H1 (cell line): ENCODE measurements around the gene BHLHE23. TPM values are rescaled to one million over a fixed set of nuclear protein-coding genes. Genes with fewer than 3 reads are reported as not detected.

Experiments used
- CTCF ChIA-PET: fragments of 300-600 bp; sonication (Branson Sonifier 250); formaldehyde crosslinking; loops from one replicate; lab custom pipeline; 2021; ENCODE audit not compliant: partially characterized antibody; lab: Charles Lee
- POLR2A ChIA-PET: fragments of 300-600 bp; sonication (Branson Sonifier 250); formaldehyde crosslinking; loops from one replicate; lab custom pipeline; 2021; ENCODE audit warnings: inconsistent platforms; ENCODE audit not compliant: partially characterized antibody; lab: Charles Lee
- DNase-seq, 2 experiments: peaks; one replicate each; pipeline versions ENCODE4 v3.0.0 to v3.0.0-alpha.2; 2010 to 2022; ENCODE audit warnings: low spot score in 2 of 2, low read depth in 1 of 2, mixed read lengths in 1 of 2
- FAIRE-seq: peaks from 2 replicates; lab custom pipeline; 2011; peaks lifted over from hg19 to GRCh38; lab: Jason Lieb, UNC
- H2AFZ ChIP-seq: 2 replicates; pipeline ENCODE4 v1.8.1; 2012; ENCODE audit warnings: low read length, inconsistent platforms
- H2AK5ac ChIP-seq: 2 replicates; pipeline ENCODE4 v1.6.1; 2013; ENCODE audit warnings: low read depth, low read length
- H2BK120ac ChIP-seq: replicated peaks from 2 replicates; pipeline ENCODE3; 2013; ENCODE audit warnings: low read depth, low read length, inconsistent platforms
- H2BK12ac ChIP-seq: 2 replicates; pipeline ENCODE4 v1.6.1; 2013; ENCODE audit warnings: low read depth, low read length
- H2BK15ac ChIP-seq: 2 replicates; pipeline ENCODE4 v1.6.1; 2013; ENCODE audit warnings: low read length
- H2BK20ac ChIP-seq: 2 replicates; pipeline ENCODE4 v1.6.1; 2013; ENCODE audit warnings: low read length
- H2BK5ac ChIP-seq: 2 replicates; pipeline ENCODE4 v1.6.1; 2013; ENCODE audit warnings: low read depth, low read length
- H3K14ac ChIP-seq: 2 replicates; pipeline ENCODE4 v1.6.1; 2013; ENCODE audit warnings: inconsistent platforms; ENCODE audit not compliant: insufficient read length
- H3K18ac ChIP-seq: 2 replicates; pipeline ENCODE4 v1.6.1; 2013; ENCODE audit warnings: low read length; ENCODE audit errors: extremely low read depth
- H3K23ac ChIP-seq: 2 replicates; pipeline ENCODE4 v1.6.1; 2013; ENCODE audit warnings: inconsistent platforms; ENCODE audit not compliant: insufficient read length
- H3K23me2 ChIP-seq: 2 replicates; pipeline ENCODE4 v1.6.1; 2013; ENCODE audit warnings: low read depth, low read length
- H3K27ac ChIP-seq: 2 replicates; pipeline ENCODE4 v1.6.1; 2011; ENCODE audit warnings: low read depth, low read length, inconsistent platforms
- H3K27me3 ChIP-seq, 4 experiments: replicated peaks in 1 of 4; 1 replicate in 1 of 4; 2 replicates in 3 of 4; pipeline versions ENCODE4 v1.6.1 to v1.8.1; 2011 to 2013; ENCODE audit warnings: low read length in 3 of 4, mild to moderate bottlenecking in 3 of 4, inconsistent platforms in 2 of 4, mixed read lengths in 2 of 4, moderate library complexity in 1 of 4; ENCODE audit not compliant: control insufficient read depth in 3 of 4, insufficient read depth in 3 of 4; ENCODE audit errors: extremely low read depth in 1 of 4
- H3K36me3 ChIP-seq, 4 experiments: 2 replicates each; pipeline versions ENCODE4 v1.6.1 to v1.8.1; 2011 to 2013; ENCODE audit warnings: mild to moderate bottlenecking in 4 of 4, low read length in 3 of 4, moderate library complexity in 2 of 4, control low read depth in 1 of 4, inconsistent platforms in 1 of 4; ENCODE audit not compliant: insufficient read depth in 4 of 4, control insufficient read depth in 2 of 4
- H3K4ac ChIP-seq: replicated peaks from 2 replicates; pipeline ENCODE3; 2013; ENCODE audit warnings: low read length, low read depth, mixed read lengths, inconsistent platforms; ENCODE audit not compliant: insufficient read length
- H3K4me1 ChIP-seq, 4 experiments: replicated peaks in 1 of 4; 1 replicate in 1 of 4; 2 replicates in 3 of 4; pipeline versions ENCODE4 v1.6.1 to v1.8.1; 2011 to 2013; ENCODE audit warnings: low read length in 3 of 4, inconsistent platforms in 2 of 4, mixed read lengths in 1 of 4; ENCODE audit not compliant: insufficient read depth in 4 of 4, control insufficient read depth in 3 of 4
- H3K4me2 ChIP-seq, 2 experiments: 2 replicates each; pipeline versions ENCODE4 v1.6.1 to v1.8.1; 2011 to 2013; ENCODE audit warnings: low read depth in 2 of 2, low read length in 2 of 2, control low read depth in 1 of 2, inconsistent platforms in 1 of 2, mild to moderate bottlenecking in 1 of 2; ENCODE audit not compliant: insufficient read depth in 1 of 2
- H3K4me3 ChIP-seq, 4 experiments: fragments of 200-600, 300-600 bp in 1 of 4; sonication (generic), shearing (Covaris generic), sonication (Bioruptor Twin) in 1 of 4; 2 replicates each; pipeline versions ENCODE4 v1.5.1 to v1.8.1; 2011 to 2016; ENCODE audit warnings: low read length in 4 of 4, low read depth in 3 of 4, control low read depth in 2 of 4, inconsistent platforms in 2 of 4, mild to moderate bottlenecking in 2 of 4, mixed read lengths in 1 of 4, moderate library complexity in 1 of 4; ENCODE audit not compliant: insufficient read depth in 2 of 4; ENCODE audit errors: extremely low read depth in 1 of 4
- H3K56ac ChIP-seq: replicated peaks from 2 replicates; pipeline ENCODE3; 2013; ENCODE audit warnings: low read depth, mild to moderate bottlenecking, mixed read lengths, low read length, inconsistent platforms; ENCODE audit not compliant: insufficient read length
- H3K79me1 ChIP-seq: 2 replicates; pipeline ENCODE4 v1.6.1; 2013; ENCODE audit warnings: low read depth, low read length, control low read depth
- H3K79me2 ChIP-seq, 2 experiments: 2 replicates each; pipeline versions ENCODE4 v1.6.1 to v1.8.1; 2012 to 2013; ENCODE audit warnings: low read length in 2 of 2, mild to moderate bottlenecking in 2 of 2, inconsistent platforms in 1 of 2; ENCODE audit not compliant: insufficient read depth in 2 of 2, control insufficient read depth in 1 of 2
- H3K9ac ChIP-seq, 4 experiments: replicated peaks in 1 of 4; 1 replicate in 1 of 4; 2 replicates in 3 of 4; pipeline versions ENCODE4 v1.6.1 to v1.8.1; 2011 to 2013; ENCODE audit warnings: low read depth in 3 of 4, low read length in 3 of 4, control low read depth in 2 of 4, mild to moderate bottlenecking in 2 of 4, moderate library complexity in 2 of 4, inconsistent platforms in 1 of 4; ENCODE audit errors: extremely low read depth in 1 of 4
- H3K9me3 ChIP-seq, 2 experiments: 2 replicates each; pipeline versions ENCODE4 v1.6.1 to v1.8.1; 2012 to 2013; ENCODE audit warnings: mild to moderate bottlenecking in 2 of 2, moderate library complexity in 2 of 2, control low read depth in 1 of 2, inconsistent platforms in 1 of 2, low read depth in 1 of 2, low read length in 1 of 2, mixed read lengths in 1 of 2; ENCODE audit not compliant: insufficient read depth in 2 of 2
- H4K20me1 ChIP-seq, 2 experiments: replicated peaks in 1 of 2; 2 replicates each; pipeline versions ENCODE3 to v1.8.1; 2011 to 2013; ENCODE audit warnings: inconsistent platforms in 2 of 2, low read length in 2 of 2, mild to moderate bottlenecking in 1 of 2; ENCODE audit not compliant: insufficient read depth in 2 of 2, control insufficient read depth in 1 of 2
- H4K5ac ChIP-seq: 2 replicates; pipeline ENCODE4 v1.6.1; 2013; ENCODE audit warnings: low read length, low read depth, mixed read lengths, inconsistent platforms; ENCODE audit not compliant: insufficient read length
- H4K8ac ChIP-seq: 2 replicates; pipeline ENCODE4 v1.8.0; 2013; ENCODE audit warnings: mild to moderate bottlenecking, moderate library complexity, low read length, inconsistent platforms; ENCODE audit not compliant: insufficient read depth; ENCODE audit errors: extremely low read depth
- H4K91ac ChIP-seq: replicated peaks from 2 replicates; pipeline ENCODE3; 2013; ENCODE audit warnings: low read length, mixed read lengths, inconsistent platforms; ENCODE audit not compliant: insufficient read length
- WGBS, 2 experiments: shearing (Covaris generic) in 1 of 2; methylation state at CpG; one replicate each; pipeline versions ENCODE4 v1.1.6 to v1.1.7; 2013 to 2015; ENCODE audit warnings: low lambda C conversion rate in 2 of 2, mixed read lengths in 2 of 2, inconsistent platforms in 1 of 2, low coverage in 1 of 2, missing lambda C conversion rate in 1 of 2; ENCODE audit not compliant: insufficient replicate concordance in 2 of 2, insufficient coverage in 1 of 2, insufficient read length in 1 of 2; ENCODE audit errors: extremely low coverage in 1 of 2, missing lambda C conversion rate in 1 of 2; 5-methylcytosine and 5-hydroxymethylcytosine counted together
- polyA plus RNA-seq, 7 experiments: library from polyadenylated mRNA; depleted of rRNA in 3 of 7; stranded (reverse) in 5 of 7; unstranded in 2 of 7; fragments of >200 nt in 5 of 7; fragments of 200-250 nt in 2 of 7; gene quantifications; 1 replicate in 5 of 7; 2 replicates in 1 of 7; 4 replicates in 1 of 7; pipeline versions ENCODE4 v1.2.1 to v1.2.3, GENCODE V29; 2011 to 2013; ENCODE audit warnings: missing spikeins in 2 of 7, mixed read lengths in 2 of 7
- total RNA-seq: library from RNA; stranded (reverse); fragmentation: NEBNext Ultra II Directional; extraction: Animal tissue kit (Norgen Biotek cat#: 25700); gene quantifications from 2 replicates; pipeline ENCODE4 v1.2.1, GENCODE V29; 2021

The BHLHE23 gene
- total and polyA plus RNA-seq, 2 of the 8 experiments (the other 6 are each of a cell fraction or from before 2014, with no cell fraction given) = 0.47 TPM; not detected in 1

- no peaks in the 10 kb centered on the region for H3K79me1 ChIP-seq
- no peak overlapping the region for H3K4ac ChIP-seq
- ChIA-PET POLR2A (interaction anchor here (0.7 to 3.4 kb wide), 7 partner anchors 9 to 69 kb away, joined by 3 to 13 read pairs (median 7); partner anchors contain the start of gene BHLHE23), CTCF (interaction anchor here (0.7 to 8.1 kb wide), 17 partner anchors 9 to 178 kb away, joined by 3 to 53 read pairs (median 5); partner anchors contain the start of gene BHLHE23)
- peaks cover 8 to 37% (median 23%) of the 10 kb centered on the region in 4 experiments for H3K27me3 ChIP-seq
- peak overlapping the region; percentile 76; the same call in 1 of the 2 replicates for H2BK12ac ChIP-seq
- H4K91ac ChIP-seq = no peak overlapping the region
- H3K36me3 ChIP-seq = no peaks in the 10 kb centered on the region; a peak in 1 of 8 replicates
- no peak overlapping the region for H3K18ac ChIP-seq
- peak overlapping the region; percentile 86; the same call in 1 of the 2 replicates for H2BK20ac ChIP-seq
- H3K4me1 ChIP-seq = peaks cover 2 to 20% (median 11%) of the 10 kb centered on the region in 4 experiments
- H3K9me3 ChIP-seq = no peaks in the 10 kb centered on the region
- H4K5ac ChIP-seq = no peak overlapping the region
- H3K4me3 ChIP-seq = no peak overlapping the region
- no peak overlapping the region for H3K27ac ChIP-seq
- no peaks in the 10 kb centered on the region for H3K79me2 ChIP-seq
- no peak overlapping the region for H3K9ac ChIP-seq
- H2AK5ac ChIP-seq = peak overlapping the region; percentile 56; the same call in 1 of the 2 replicates
- no peak overlapping the region for H2BK120ac ChIP-seq
- H4K8ac ChIP-seq = no peak overlapping the region
- peaks cover 0 to 8% of the 10 kb centered on the region in 2 experiments for H4K20me1 ChIP-seq
- peak overlapping the region; percentile 3; the same call in 1 of the 2 replicates for H2BK15ac ChIP-seq
- DNase-seq (no peak), FAIRE-seq (no peak)
- no peak overlapping the region for H2AFZ ChIP-seq
- H3K23me2 ChIP-seq = peaks cover 13% of the 10 kb centered on the region; the same call in 1 of the 2 replicates
- no peak overlapping the region for H3K23ac ChIP-seq
- H3K14ac ChIP-seq = no peak overlapping the region
- no peak overlapping the region for H3K56ac ChIP-seq
- 82% methylated on average over 10 of the region's 10 CpGs; no CpG with 5 or more reads in 1 of the 2 experiments for WGBS, 2 experiments
- no peak overlapping the region for H3K4me2 ChIP-seq
- no peak overlapping the region for H2BK5ac ChIP-seq
Observed at GRCh38 chr20:62971211-62971949, 35.4 kb downstream of the BHLHE23 start.
